Panc1 (cell line): ENCODE data around the gene GAST. TPM values are rescaled to one million over a fixed set of nuclear protein-coding genes. Genes with fewer than 3 reads are reported as not detected.

Experiments
- ATAC-seq: fragments of 200-7000 bp; cut with Tn5 transposase; 2 replicates; pipeline ENCODE4 v1.9.1; 2020; ENCODE audit warnings: mild to moderate bottlenecking, moderate library complexity
- BruUV-seq: library from RNA; stranded (reverse); fragments of 400-500 nt; replicated peaks from 2 replicates; lab custom pipeline; 2021; lab: Mats Ljungman, UMichigan
- CTCF ChIA-PET: fragments of 300-600 bp; sonication (Branson Sonifier 250); formaldehyde crosslinking; loops from one replicate; lab custom pipeline; 2022; ENCODE audit warnings: antibody characterized with exemption; lab: Charles Lee
- POLR2A ChIA-PET: fragments of 300-600 bp; sonication (Branson Sonifier 250); formaldehyde crosslinking; loops from one replicate; lab custom pipeline; 2022; ENCODE audit warnings: antibody characterized with exemption; lab: Charles Lee
- DNase-seq: peaks from one replicate; pipeline ENCODE4 v3.0.0-alpha.2; 2010; ENCODE audit warnings: low read depth, low spot score
- H3K27ac ChIP-seq: 2 replicates; pipeline ENCODE4 v1.5.1; 2011; ENCODE audit warnings: mild to moderate bottlenecking, low read length, inconsistent platforms
- H3K27me3 ChIP-seq: fragments of 200-500 bp; sonication (Bioruptor generic); 2 replicates; pipeline ENCODE4 v1.6.0; 2014; ENCODE audit warnings: low read length, inconsistent platforms; ENCODE audit not compliant: control insufficient read depth, insufficient read depth
- H3K36me3 ChIP-seq: fragments of 200-500 bp; sonication (Bioruptor generic); 2 replicates; pipeline ENCODE4 v1.5.1; 2014; ENCODE audit warnings: inconsistent platforms, mild to moderate bottlenecking, low read length, moderate library complexity; ENCODE audit not compliant: control insufficient read depth, insufficient read depth
- H3K4me1 ChIP-seq: 2 replicates; pipeline ENCODE4 v1.5.1; 2011; ENCODE audit warnings: inconsistent platforms, mild to moderate bottlenecking, low read length, moderate library complexity; ENCODE audit not compliant: control insufficient read depth, insufficient read depth
- H3K4me3 ChIP-seq, 2 experiments: 2 replicates each; pipeline ENCODE4 v1.5.1; 2011 to 2012; ENCODE audit warnings: low read depth in 2 of 2, low read length in 2 of 2, mild to moderate bottlenecking in 2 of 2, inconsistent platforms in 1 of 2, moderate library complexity in 1 of 2
- H3K9me3 ChIP-seq: fragments of 200-500 bp; sonication (Bioruptor generic); 2 replicates; pipeline ENCODE4 v1.5.1; 2014; ENCODE audit warnings: low read depth, mild to moderate bottlenecking, inconsistent platforms, low read length, moderate library complexity; ENCODE audit not compliant: control insufficient read depth, insufficient read depth
- CTCF ChIP-seq: fragments of 450-650 bp; IDR thresholded peaks from 2 replicates; pipeline ENCODE4 v1.5.1; 2017; ENCODE audit warnings: mild to moderate bottlenecking
- POLR2AphosphoS5 ChIP-seq: IDR thresholded peaks from 2 replicates; pipeline ENCODE4 v1.6.1; 2012; ENCODE audit warnings: mild to moderate bottlenecking, low read depth, low read length, moderate library complexity
- REST ChIP-seq, 2 experiments: IDR thresholded peaks; 2 replicates each; pipeline ENCODE4 v1.6.1; 2011 to 2012; ENCODE audit warnings: low read depth in 2 of 2, control low read depth in 1 of 2, low read length in 1 of 2, mild to moderate bottlenecking in 1 of 2, moderate library complexity in 1 of 2; ENCODE audit not compliant: insufficient read depth in 1 of 2
- SIN3A ChIP-seq: IDR thresholded peaks from 2 replicates; pipeline ENCODE4 v1.6.1; 2012; ENCODE audit warnings: low read depth, mild to moderate bottlenecking, low read length, moderate library complexity, borderline replicate concordance; ENCODE audit not compliant: insufficient read depth
- TCF7L2 ChIP-seq: IDR thresholded peaks from 2 replicates; pipeline ENCODE4 v1.6.1; 2011; ENCODE audit warnings: mild to moderate bottlenecking, low read depth, low read length, inconsistent platforms
- in situ Hi-C: cut with HindIII; loops from 2 replicates; pipeline ENCODE4 v1.10.0; 2016; ENCODE audit warnings: low sequenced_read_pairs, low pct_unique_long_range_greater_than_20kb
- intact Hi-C: fragments of 100-400 bp; cut with micrococcal nuclease; formaldehyde crosslinking; loops from one replicate; pipeline ENCODE4 v1.10.0; 2022; ENCODE audit not compliant: unreplicated experiment
- total RNA-seq: library from RNA; stranded (reverse); gene quantifications from one replicate; pipeline ENCODE4 v1.2.1, GENCODE V29; 2021; ENCODE audit not compliant: unreplicated experiment

The GAST gene
- total RNA-seq, 1 experiment from 2014 or later: not detected

- no peak for ATAC-seq
- ChIA-PET POLR2A (interaction anchor here (0.6 kb wide), 1 partner anchor 10 kb away, joined by 8 read pairs; no protein-coding TSS in a partner anchor), CTCF (interaction anchor here (0.6 to 1.2 kb wide), 2 partner anchors 10 to 127 kb away, joined by 3 to 4 read pairs; no protein-coding TSS in a partner anchor)
- DNase-seq: no peak
- BruUV-seq: no TSS peak
- intact Hi-C loops: no loop called here
- Histone ChIP-seq H3K4me1 (peaks cover 6% of the 10 kb centered on the region), H3K36me3 (no peaks in the 10 kb centered on the region), H3K9me3 (no peaks in the 10 kb centered on the region), H3K4me3 (no peak overlapping the region), H3K27me3 (no peaks in the 10 kb centered on the region), H3K27ac (no peak overlapping the region)
- in situ Hi-C loops: no loop called here
- TF ChIP-seq POLR2AphosphoS5 (no peak), TCF7L2 (no peak), SIN3A (no peak)
Measured at GRCh38 chr17:41676058-41676419, 36.1 kb upstream of the GAST start.

GRCh38 chr17:41678411-41678906 lies 33.7 kb upstream of the GAST start:
- Histone ChIP-seq H3K9me3 (no peaks in the 10 kb centered on the region), H3K4me1 (peaks cover 6% of the 10 kb centered on the region), H3K36me3 (no peaks in the 10 kb centered on the region), H3K27ac (peak overlapping the region; percentile 60), H3K4me3 (peak overlapping the region in 1 of 2 experiments; percentile 13; a peak in 1 of 4 replicates), H3K27me3 (no peaks in the 10 kb centered on the region)
- peak; percentile 68 for TF ChIP-seq POLR2AphosphoS5
- no peak for TF ChIP-seq SIN3A
- TF ChIP-seq REST (IDR thresholded peaks at IDR 0.05; ENCODE audit: insufficient read depth in 1 of 2, low read depth in 2 of 2, low read length in 1 of 2): no peak
- CTCF ChIA-PET: interaction anchor here (0.7 to 1.2 kb wide), 3 partner anchors 10 to 129 kb away, joined by 3 to 5 read pairs (median 4); partner anchors contain the start of gene EIF1
- in situ Hi-C loops: no loop called here
- intact Hi-C loops: no loop called here
- no peak for DNase-seq
- POLR2A ChIA-PET: interaction anchor here (2.8 kb wide), 1 partner anchor 10 kb away, joined by 22 read pairs; the partner anchor contains the start of gene EIF1
- ATAC-seq: peak; percentile 67
- BruUV-seq: no TSS peak

GRCh38 chr17:41678907-41679739 lies 33.0 kb upstream of the GAST start:
- peak overlapping the region in 1 of 2 experiments; percentile 13; a peak in 1 of 4 replicates for H3K4me3 ChIP-seq
- in situ Hi-C loops: no loop called here
- H3K4me1 ChIP-seq: peaks cover 6% of the 10 kb centered on the region
- intact Hi-C loops: no loop called here
- no peaks in the 10 kb centered on the region for H3K36me3 ChIP-seq
- TF ChIP-seq REST (IDR thresholded peaks at IDR 0.05; ENCODE audit: insufficient read depth in 1 of 2, low read depth in 2 of 2, low read length in 1 of 2) (no peak), CTCF (no peak), SIN3A (no peak), POLR2AphosphoS5 (no peak), TCF7L2 (no peak)
- no peaks in the 10 kb centered on the region for H3K9me3 ChIP-seq
- no TSS peak for BruUV-seq
- ChIA-PET CTCF (interaction anchor here (0.7 to 1.2 kb wide), 4 partner anchors 9 to 130 kb away, joined by 3 to 5 read pairs (median 4); partner anchors contain the start of gene EIF1), POLR2A (interaction anchor here (0.6 to 2.8 kb wide), 2 partner anchors 10 to 100 kb away, joined by 5 to 22 read pairs; partner anchors contain the start of gene EIF1)
- H3K27ac ChIP-seq: peak overlapping the region; percentile 60
- peak; percentile 47; the same call in 1 of the 2 replicates for ATAC-seq
- DNase-seq: no peak
- H3K27me3 ChIP-seq: no peaks in the 10 kb centered on the region
